ENCODE results near the gene SLC15A3.

- TF ChIP-seq CTCF (IDR thresholded peaks at IDR 0.05) (no peak), POLR2AphosphoS5 (IDR thresholded peaks at IDR 0.05) (no peak), EP300 (IDR thresholded peaks at IDR 0.05) (no peak)
These were observed 43.8 kb upstream of the SLC15A3 start for GRCh38 chr11:60995798-60996197.
